Endothelial cell (in vitro differentiated cells): Measurements from ENCODE around the gene ZNF860. TPM values are rescaled to one million over a fixed set of nuclear protein-coding genes. Genes with fewer than 3 reads are reported as not detected.

Experiments used
- DNase-seq: peaks from one replicate; pipeline ENCODE4 v3.0.0; 2021; ENCODE audit warnings: low spot score
- H3K27ac Mint-ChIP-seq: one replicate; pipeline ENCODE4 v1.8.0; 2021; ENCODE audit warnings: mixed read lengths, inconsistent platforms; ENCODE audit not compliant: unreplicated experiment
- H3K27me3 Mint-ChIP-seq: one replicate; pipeline ENCODE4 v1.8.0; 2021; ENCODE audit warnings: mild to moderate bottlenecking, moderate library complexity, mixed read lengths, inconsistent platforms; ENCODE audit not compliant: unreplicated experiment
- H3K36me3 Mint-ChIP-seq: one replicate; pipeline ENCODE4 v1.8.0; 2021; ENCODE audit warnings: mild to moderate bottlenecking, low read depth, mixed read lengths, inconsistent platforms; ENCODE audit not compliant: unreplicated experiment
- H3K4me1 Mint-ChIP-seq: one replicate; pipeline ENCODE4 v1.8.0; 2021; ENCODE audit warnings: mild to moderate bottlenecking, mixed read lengths, inconsistent platforms; ENCODE audit not compliant: unreplicated experiment
- H3K4me3 Mint-ChIP-seq: one replicate; pipeline ENCODE4 v1.8.0; 2021; ENCODE audit warnings: mild to moderate bottlenecking, mixed read lengths, inconsistent platforms; ENCODE audit not compliant: unreplicated experiment
- H3K9me3 Mint-ChIP-seq: one replicate; pipeline ENCODE4 v1.8.0; 2021; ENCODE audit warnings: mixed read lengths, inconsistent platforms; ENCODE audit not compliant: unreplicated experiment
- total RNA-seq: library from RNA; stranded (reverse); fragmentation: NEBNext Ultra II Directional; extraction: Animal tissue kit (Norgen Biotek cat#: 25700); gene quantifications from one replicate; pipeline ENCODE4 v1.2.1, GENCODE V29; 2021; ENCODE audit not compliant: unreplicated experiment
- TF ChIP-seq, protein P1 (sequence below): fragments of 200-600 bp; sonication (generic); IDR thresholded peaks from one replicate; pipeline ENCODE4 v1.5.0; 2021; ENCODE audit warnings: antibody characterized with exemption; ENCODE audit not compliant: unreplicated experiment

ZNF860 gene
- total RNA-seq, 1 donor from 2014 or later = 1.1 TPM

- H3K4me3 Mint-ChIP-seq = no peak overlapping the region
- H3K9me3 Mint-ChIP-seq = no peaks in the 10 kb centered on the region
- no peaks in the 10 kb centered on the region for H3K27me3 Mint-ChIP-seq
- TF ChIP-seq, protein P1, sequence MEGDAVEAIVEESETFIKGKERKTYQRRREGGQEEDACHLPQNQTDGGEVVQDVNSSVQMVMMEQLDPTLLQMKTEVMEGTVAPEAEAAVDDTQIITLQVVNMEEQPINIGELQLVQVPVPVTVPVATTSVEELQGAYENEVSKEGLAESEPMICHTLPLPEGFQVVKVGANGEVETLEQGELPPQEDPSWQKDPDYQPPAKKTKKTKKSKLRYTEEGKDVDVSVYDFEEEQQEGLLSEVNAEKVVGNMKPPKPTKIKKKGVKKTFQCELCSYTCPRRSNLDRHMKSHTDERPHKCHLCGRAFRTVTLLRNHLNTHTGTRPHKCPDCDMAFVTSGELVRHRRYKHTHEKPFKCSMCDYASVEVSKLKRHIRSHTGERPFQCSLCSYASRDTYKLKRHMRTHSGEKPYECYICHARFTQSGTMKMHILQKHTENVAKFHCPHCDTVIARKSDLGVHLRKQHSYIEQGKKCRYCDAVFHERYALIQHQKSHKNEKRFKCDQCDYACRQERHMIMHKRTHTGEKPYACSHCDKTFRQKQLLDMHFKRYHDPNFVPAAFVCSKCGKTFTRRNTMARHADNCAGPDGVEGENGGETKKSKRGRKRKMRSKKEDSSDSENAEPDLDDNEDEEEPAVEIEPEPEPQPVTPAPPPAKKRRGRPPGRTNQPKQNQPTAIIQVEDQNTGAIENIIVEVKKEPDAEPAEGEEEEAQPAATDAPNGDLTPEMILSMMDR = no peak
- no peak for DNase-seq
- H3K27ac Mint-ChIP-seq = no peak overlapping the region
- peaks cover 17% of the 10 kb centered on the region for H3K4me1 Mint-ChIP-seq
- H3K36me3 Mint-ChIP-seq = peaks cover 15% of the 10 kb centered on the region
These were observed 27.9 kb upstream of the ZNF860 start for GRCh38 chr3:31953636-31954035.

- Mint-ChIP-seq H3K27me3 (no peaks in the 10 kb centered on the region), H3K9me3 (no peaks in the 10 kb centered on the region), H3K4me3 (no peak overlapping the region), H3K4me1 (peaks cover 37% of the 10 kb centered on the region), H3K36me3 (peaks cover 15% of the 10 kb centered on the region), H3K27ac (no peak overlapping the region)
- DNase-seq = no peak
- TF ChIP-seq, protein P1 = no peak
These were observed 26.0 kb upstream of the ZNF860 start for GRCh38 chr3:31955581-31955980.

DNA sequence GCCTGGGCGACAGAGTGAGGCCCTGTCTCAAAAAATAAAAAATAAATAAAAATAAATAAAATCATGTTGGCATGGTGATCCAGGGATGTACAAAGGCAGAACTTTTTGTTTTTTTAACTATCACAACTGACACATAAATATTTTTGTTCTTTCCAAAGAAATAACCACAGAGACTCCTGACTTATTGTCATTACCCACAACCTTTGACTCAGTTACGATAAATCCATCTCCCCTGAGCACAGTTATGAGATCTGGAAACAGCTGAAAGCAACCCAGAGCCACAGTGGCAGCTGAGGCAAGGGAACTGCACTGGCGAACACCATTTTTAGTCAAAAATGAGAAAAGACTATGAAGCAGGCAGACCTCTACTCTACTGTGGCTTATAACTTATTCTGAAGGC, 24.4 kb upstream of the ZNF860 start:
- Mint-ChIP-seq H3K27ac (no peak overlapping the region), H3K27me3 (no peaks in the 10 kb centered on the region), H3K9me3 (no peaks in the 10 kb centered on the region), H3K4me3 (no peak overlapping the region), H3K36me3 (peaks cover 15% of the 10 kb centered on the region), H3K4me1 (peaks cover 40% of the 10 kb centered on the region)
- TF ChIP-seq, protein P1 = no peak
- no peak for DNase-seq

- H3K27me3 Mint-ChIP-seq = no peaks in the 10 kb centered on the region
- H3K9me3 Mint-ChIP-seq = no peaks in the 10 kb centered on the region
- H3K27ac Mint-ChIP-seq = peak overlapping the region; percentile 62
- TF ChIP-seq, protein P1 = no peak
- no peak overlapping the region for H3K4me3 Mint-ChIP-seq
- peaks cover 39% of the 10 kb centered on the region for H3K4me1 Mint-ChIP-seq
- DNase-seq = no peak
- H3K36me3 Mint-ChIP-seq = peaks cover 15% of the 10 kb centered on the region
These were observed 22.8 kb upstream of the ZNF860 start for GRCh38 chr3:31958701-31959152.

- no peak overlapping the region for H3K4me3 Mint-ChIP-seq
- TF ChIP-seq, protein P1 = no peak
These were observed 22.3 kb upstream of the ZNF860 start for GRCh38 chr3:31959251-31959650.

More at GRCh38 chr3:31959251-31959650, 22.3 kb upstream of the ZNF860 start:
- H3K27ac Mint-ChIP-seq = peak overlapping the region; percentile 62
- peaks cover 15% of the 10 kb centered on the region for H3K36me3 Mint-ChIP-seq
- H3K27me3 Mint-ChIP-seq = no peaks in the 10 kb centered on the region
- no peak for DNase-seq
- peaks cover 42% of the 10 kb centered on the region for H3K4me1 Mint-ChIP-seq
- H3K9me3 Mint-ChIP-seq = no peaks in the 10 kb centered on the region
